Progenitor cell of endocrine pancreas (in vitro differentiated cells): Measurements from ENCODE around the gene AQP5. TPM values are rescaled to one million over a fixed set of nuclear protein-coding genes. Genes with fewer than 3 reads are reported as not detected.
A peak's percentile ranks its signal among the peaks of the same experiment; 100 is the strongest.

Source experiments
- DNase-seq: peaks from one replicate; pipeline ENCODE4 v3.0.0; 2021; ENCODE audit warnings: low spot score; ENCODE audit not compliant: unreplicated experiment
- H3K27ac Mint-ChIP-seq: 2 replicates; pipeline ENCODE4 v1.8.0; 2021; ENCODE audit warnings: mild to moderate bottlenecking, moderate library complexity, mixed read lengths
- H3K27me3 Mint-ChIP-seq: 2 replicates; pipeline ENCODE4 v1.8.0; 2021; ENCODE audit warnings: mixed read lengths
- H3K36me3 Mint-ChIP-seq: 2 replicates; pipeline ENCODE4 v1.8.0; 2022; ENCODE audit warnings: mixed read lengths; ENCODE audit not compliant: insufficient read depth
- H3K4me1 Mint-ChIP-seq: 2 replicates; pipeline ENCODE4 v1.8.0; 2021; ENCODE audit warnings: low read depth, mixed read lengths
- H3K4me3 Mint-ChIP-seq: 2 replicates; pipeline ENCODE4 v1.8.0; 2021; ENCODE audit warnings: low read depth, mild to moderate bottlenecking, moderate library complexity, mixed read lengths
- H3K9me3 Mint-ChIP-seq: 2 replicates; pipeline ENCODE4 v1.8.0; 2021; ENCODE audit warnings: low read depth, mixed read lengths
- total RNA-seq: library from RNA; stranded (reverse); gene quantifications from 2 replicates; pipeline ENCODE4 v1.2.1, GENCODE V29; 2021
- TF ChIP-seq, protein P1 (sequence below): fragments of 200-600 bp; sonication (generic); IDR thresholded peaks from one replicate; pipeline ENCODE4 v1.5.0; 2021; ENCODE audit warnings: antibody characterized with exemption, mild to moderate bottlenecking; ENCODE audit not compliant: unreplicated experiment

AQP5 gene
- total RNA-seq, 1 donor from 2014 or later: 1.8 TPM

DNA sequence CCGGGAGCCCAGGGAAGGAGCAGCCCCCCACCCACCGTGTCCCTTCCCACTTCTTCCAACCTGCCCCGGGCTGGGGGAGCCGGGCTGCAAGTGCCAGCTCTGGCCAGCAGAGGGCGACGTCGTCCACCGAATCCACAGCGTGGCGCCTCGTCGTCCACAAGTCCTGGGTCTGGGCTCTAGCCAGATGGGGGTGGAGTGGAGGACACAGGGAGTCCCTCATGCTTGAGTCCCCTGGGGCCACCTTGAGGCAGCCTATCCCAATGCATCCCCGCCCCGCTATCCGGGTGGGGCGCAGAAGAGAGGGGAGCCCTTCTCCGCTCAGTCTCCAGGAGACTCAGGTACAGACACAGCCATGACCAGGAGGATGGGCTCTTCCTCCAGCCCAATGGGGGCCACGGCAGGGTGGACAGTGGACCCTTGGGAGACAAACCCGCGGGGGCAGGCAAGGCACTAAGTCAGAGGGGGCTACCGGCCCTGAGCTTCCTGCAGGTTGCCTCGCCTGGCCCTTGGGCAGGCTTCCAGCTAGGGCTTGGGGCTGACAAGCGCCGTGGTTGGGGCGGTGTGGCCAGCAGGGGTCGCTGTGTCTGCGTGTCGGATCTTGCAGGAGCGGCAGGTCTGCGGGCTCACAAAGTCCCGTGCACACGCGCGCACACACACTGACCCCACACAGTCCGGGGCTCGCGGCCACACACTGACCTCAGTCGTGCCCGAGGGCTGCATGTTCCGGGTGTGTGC lies 5.5 kb downstream of the AQP5 start:
- H3K27me3 Mint-ChIP-seq: peaks cover 39% of the 10 kb centered on the region

DNA sequence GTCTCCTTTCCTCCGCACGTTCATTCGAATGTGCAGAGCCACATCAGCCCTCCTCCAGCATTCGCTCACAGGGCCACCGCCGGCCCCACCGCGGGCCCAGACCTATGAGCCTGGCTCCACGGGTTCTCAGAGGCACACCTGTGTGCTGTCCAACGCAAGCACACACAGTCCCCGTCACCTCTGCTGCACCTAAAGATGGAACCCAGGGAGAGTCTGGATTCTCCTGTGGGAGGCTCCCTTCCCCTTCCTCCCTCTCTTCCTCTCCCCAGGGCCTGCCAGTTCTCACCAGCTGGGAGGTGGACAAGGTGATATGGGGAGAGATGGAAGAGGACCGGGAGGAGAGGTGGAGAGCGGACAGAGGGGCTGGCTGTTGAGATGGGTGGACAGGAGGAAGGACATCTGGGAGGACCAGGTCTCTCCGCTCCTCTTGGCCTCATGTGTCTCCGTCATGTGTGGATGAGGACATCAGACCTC lies 6.1 kb downstream of the AQP5 start:
- no peaks in the 10 kb centered on the region for H3K36me3 Mint-ChIP-seq
- H3K27ac Mint-ChIP-seq: no peak overlapping the region
- no peaks in the 10 kb centered on the region for H3K4me1 Mint-ChIP-seq
- no peak overlapping the region for H3K4me3 Mint-ChIP-seq
- DNase-seq: no peak
- no peaks in the 10 kb centered on the region for H3K9me3 Mint-ChIP-seq
- TF ChIP-seq, protein P1, sequence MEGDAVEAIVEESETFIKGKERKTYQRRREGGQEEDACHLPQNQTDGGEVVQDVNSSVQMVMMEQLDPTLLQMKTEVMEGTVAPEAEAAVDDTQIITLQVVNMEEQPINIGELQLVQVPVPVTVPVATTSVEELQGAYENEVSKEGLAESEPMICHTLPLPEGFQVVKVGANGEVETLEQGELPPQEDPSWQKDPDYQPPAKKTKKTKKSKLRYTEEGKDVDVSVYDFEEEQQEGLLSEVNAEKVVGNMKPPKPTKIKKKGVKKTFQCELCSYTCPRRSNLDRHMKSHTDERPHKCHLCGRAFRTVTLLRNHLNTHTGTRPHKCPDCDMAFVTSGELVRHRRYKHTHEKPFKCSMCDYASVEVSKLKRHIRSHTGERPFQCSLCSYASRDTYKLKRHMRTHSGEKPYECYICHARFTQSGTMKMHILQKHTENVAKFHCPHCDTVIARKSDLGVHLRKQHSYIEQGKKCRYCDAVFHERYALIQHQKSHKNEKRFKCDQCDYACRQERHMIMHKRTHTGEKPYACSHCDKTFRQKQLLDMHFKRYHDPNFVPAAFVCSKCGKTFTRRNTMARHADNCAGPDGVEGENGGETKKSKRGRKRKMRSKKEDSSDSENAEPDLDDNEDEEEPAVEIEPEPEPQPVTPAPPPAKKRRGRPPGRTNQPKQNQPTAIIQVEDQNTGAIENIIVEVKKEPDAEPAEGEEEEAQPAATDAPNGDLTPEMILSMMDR: no peak
- peaks cover 41% of the 10 kb centered on the region for H3K27me3 Mint-ChIP-seq

More for the DNA sequence above, 5.5 kb downstream of the AQP5 start:
- DNase-seq: peak; percentile 90
- Mint-ChIP-seq H3K9me3 (no peaks in the 10 kb centered on the region), H3K4me3 (no peak overlapping the region), H3K4me1 (no peaks in the 10 kb centered on the region), H3K36me3 (no peaks in the 10 kb centered on the region), H3K27ac (no peak overlapping the region)
- TF ChIP-seq, protein P1: peak; percentile 70

DNA sequence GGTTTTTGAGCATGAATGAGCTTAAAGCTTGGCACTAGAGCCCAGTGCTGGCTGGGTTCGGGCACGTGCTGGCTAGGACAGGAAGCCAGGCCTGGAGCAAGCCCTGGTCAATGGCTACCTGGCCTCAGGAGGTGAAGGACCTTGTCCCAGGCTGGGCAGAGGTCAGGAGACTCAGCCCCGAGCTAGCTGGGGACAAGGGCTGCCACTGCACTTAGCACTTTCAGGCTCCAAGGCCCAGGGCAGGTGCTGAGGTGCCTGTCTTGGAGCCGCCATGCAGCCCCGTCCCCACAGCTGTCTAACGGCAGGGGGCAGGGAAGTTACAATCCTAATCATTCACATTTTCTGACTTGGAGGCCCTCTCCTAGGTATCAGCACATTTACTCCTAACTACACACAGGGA lies 6.8 kb downstream of the AQP5 start:
- H3K4me1 Mint-ChIP-seq: no peaks in the 10 kb centered on the region
- H3K27me3 Mint-ChIP-seq: peaks cover 40% of the 10 kb centered on the region
- TF ChIP-seq, protein P1: no peak
- H3K36me3 Mint-ChIP-seq: no peaks in the 10 kb centered on the region
- no peak for DNase-seq
- H3K9me3 Mint-ChIP-seq: no peaks in the 10 kb centered on the region
- no peak overlapping the region for H3K4me3 Mint-ChIP-seq
- H3K27ac Mint-ChIP-seq: no peak overlapping the region

DNA sequence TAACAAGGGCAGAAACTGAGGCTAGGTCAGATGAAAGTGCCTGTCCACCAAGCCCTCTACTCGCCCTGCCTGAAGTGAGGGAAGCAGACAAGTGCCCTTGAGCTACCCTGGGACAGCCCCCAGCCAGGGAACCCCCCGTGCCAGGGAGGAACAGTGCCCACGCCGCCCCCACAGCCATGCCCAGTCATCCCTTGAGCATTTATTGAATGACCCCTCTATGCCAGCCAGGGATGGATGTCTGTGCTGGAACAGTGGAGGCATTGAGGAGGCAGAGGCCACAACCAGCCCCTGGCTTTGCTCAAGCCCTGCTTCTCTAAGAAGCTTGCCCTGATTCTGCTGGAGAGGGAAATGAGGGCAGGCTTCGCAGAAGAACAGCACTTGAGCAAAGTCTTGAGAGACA lies 7.4 kb downstream of the AQP5 start:
- Mint-ChIP-seq H3K4me1 (no peaks in the 10 kb centered on the region), H3K27ac (no peak overlapping the region), H3K4me3 (no peak overlapping the region), H3K27me3 (peaks cover 40% of the 10 kb centered on the region), H3K9me3 (no peaks in the 10 kb centered on the region), H3K36me3 (no peaks in the 10 kb centered on the region)
- TF ChIP-seq, protein P1: no peak
- DNase-seq: no peak

DNA sequence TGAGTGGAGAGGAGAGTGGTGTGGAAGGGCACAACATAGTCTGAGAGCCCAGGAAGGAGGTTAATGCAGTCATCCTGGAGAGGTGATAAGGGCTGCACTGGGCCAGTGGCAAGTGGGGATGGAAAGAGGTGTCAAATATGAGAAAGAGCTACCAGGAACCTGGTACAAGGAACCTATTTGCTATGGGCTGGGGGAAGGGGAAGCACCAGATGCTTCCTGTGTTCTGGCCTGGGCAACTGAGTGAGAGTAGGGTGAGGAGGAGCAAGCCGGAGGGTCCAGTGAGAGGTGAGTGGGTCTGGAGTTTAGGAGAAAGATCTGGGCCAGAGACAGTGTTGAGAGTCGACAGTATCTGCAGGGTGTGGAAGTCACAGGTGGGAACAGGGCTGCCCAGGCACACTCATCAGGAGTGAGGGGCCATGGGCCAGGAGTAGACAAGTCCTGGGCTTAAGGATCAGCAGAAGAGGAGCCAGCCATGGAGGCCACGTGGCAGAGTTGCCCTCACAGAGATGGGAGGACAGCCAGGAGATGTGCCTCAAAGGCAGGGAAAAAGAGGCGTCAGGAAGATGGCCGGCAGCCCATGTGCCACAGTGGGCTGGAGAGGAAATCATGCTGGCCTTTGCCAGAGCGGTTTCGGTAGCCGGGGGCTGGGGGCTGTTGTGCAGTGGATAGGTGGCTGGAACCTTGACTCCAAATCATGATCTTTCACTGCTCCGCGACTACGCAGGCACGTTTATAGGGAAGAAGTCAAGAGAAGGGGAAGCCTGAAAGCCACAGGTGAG lies 8.2 kb downstream of the AQP5 start:
- Mint-ChIP-seq H3K36me3 (no peaks in the 10 kb centered on the region), H3K4me1 (no peaks in the 10 kb centered on the region), H3K4me3 (no peak overlapping the region), H3K9me3 (no peaks in the 10 kb centered on the region), H3K27ac (no peak overlapping the region), H3K27me3 (peaks cover 34% of the 10 kb centered on the region)
- DNase-seq: no peak
- TF ChIP-seq, protein P1: no peak
